Measurements from ENCODE around the gene PWWP2B.

Gene PWWP2B

DNA sequence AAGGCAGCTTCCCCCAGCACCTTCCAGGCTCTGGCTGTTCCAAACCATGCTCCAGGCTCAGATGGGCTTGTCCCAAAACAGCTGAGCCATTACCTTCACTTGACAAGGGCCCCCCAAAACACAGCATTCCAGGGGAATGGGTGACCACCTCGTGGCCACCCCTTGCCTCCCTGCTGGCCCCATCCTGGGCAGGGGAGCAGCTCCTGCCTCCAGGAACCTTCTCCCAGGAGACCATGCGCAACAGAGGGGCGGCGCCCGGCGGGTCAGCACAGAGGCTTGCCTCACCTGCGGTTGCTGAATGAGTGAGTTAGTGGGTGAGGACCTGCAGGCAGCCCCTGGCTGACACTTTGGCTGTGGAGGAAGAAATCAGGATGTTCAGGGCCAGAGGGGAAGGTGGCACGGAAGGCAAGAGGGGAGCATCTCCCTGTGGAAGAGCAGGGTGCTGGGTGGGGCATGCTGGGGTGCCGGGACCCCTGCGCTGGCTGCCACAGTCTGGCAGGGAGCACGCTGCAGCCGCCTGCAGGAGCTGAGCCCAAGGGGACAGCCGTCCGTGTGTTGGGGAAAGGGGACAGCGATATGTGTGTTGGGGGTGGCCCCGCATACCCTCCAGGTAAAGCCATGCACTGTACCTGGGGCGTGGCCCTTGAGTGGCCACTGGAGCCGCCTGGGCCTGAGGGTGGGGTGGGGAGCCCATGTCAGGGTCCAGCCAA, 54.7 kb downstream of the PWWP2B start:
- peaks cover 10% of the 10 kb centered on the region for H3K36me3 Mint-ChIP-seq (ENCODE audit: insufficient read depth)
- H3K27ac Mint-ChIP-seq (ENCODE audit: low read depth) = peak overlapping the region; percentile 89

DNA sequence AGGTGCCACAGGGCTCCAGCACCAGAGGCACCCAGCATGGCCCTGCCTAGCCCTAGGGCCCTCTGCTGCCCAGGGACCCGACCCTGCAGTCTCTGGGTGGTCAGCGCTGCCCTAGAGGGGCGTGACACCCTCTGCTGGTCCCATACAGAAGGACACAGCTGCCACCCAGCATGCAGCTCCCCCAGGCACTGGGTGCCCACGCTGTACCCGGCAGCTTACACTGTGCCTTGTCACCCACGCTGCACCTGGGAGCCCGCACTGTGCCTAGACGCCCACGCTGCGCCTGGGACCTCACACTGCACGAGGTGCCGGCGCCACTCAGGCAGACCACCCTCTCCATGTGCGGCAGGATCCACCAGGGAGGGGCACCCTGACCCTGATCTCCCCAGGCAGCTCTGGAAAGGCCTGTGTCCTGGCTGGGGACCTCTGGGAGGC, 55.2 kb downstream of the PWWP2B start:
- peaks cover 13% of the 10 kb centered on the region for H3K4me1 Mint-ChIP-seq
- H3K27ac Mint-ChIP-seq (ENCODE audit: low read depth) = no peak overlapping the region
- DNase-seq (ENCODE audit: low spot score in 2 of 2) (no peak), ATAC-seq (replicated peaks; ENCODE audit: extremely low read depth, poor library complexity, severe bottlenecking) (no peak)
- H3K9me3 Mint-ChIP-seq = no peaks in the 10 kb centered on the region
- no peak overlapping the region for H3K4me3 Mint-ChIP-seq
- peaks cover 10% of the 10 kb centered on the region for H3K36me3 Mint-ChIP-seq (ENCODE audit: insufficient read depth)
- H3K27me3 Mint-ChIP-seq = no peaks in the 10 kb centered on the region

More for the DNA sequence above, 54.7 kb downstream of the PWWP2B start:
- peaks cover 16% of the 10 kb centered on the region for H3K4me1 Mint-ChIP-seq
- no peak overlapping the region for H3K4me3 Mint-ChIP-seq
- no peak for DNase-seq (ENCODE audit: low spot score in 2 of 2)
- no peaks in the 10 kb centered on the region for H3K9me3 Mint-ChIP-seq
- no peaks in the 10 kb centered on the region for H3K27me3 Mint-ChIP-seq
- no peak for ATAC-seq (replicated peaks; ENCODE audit: extremely low read depth, poor library complexity, severe bottlenecking)

DNA sequence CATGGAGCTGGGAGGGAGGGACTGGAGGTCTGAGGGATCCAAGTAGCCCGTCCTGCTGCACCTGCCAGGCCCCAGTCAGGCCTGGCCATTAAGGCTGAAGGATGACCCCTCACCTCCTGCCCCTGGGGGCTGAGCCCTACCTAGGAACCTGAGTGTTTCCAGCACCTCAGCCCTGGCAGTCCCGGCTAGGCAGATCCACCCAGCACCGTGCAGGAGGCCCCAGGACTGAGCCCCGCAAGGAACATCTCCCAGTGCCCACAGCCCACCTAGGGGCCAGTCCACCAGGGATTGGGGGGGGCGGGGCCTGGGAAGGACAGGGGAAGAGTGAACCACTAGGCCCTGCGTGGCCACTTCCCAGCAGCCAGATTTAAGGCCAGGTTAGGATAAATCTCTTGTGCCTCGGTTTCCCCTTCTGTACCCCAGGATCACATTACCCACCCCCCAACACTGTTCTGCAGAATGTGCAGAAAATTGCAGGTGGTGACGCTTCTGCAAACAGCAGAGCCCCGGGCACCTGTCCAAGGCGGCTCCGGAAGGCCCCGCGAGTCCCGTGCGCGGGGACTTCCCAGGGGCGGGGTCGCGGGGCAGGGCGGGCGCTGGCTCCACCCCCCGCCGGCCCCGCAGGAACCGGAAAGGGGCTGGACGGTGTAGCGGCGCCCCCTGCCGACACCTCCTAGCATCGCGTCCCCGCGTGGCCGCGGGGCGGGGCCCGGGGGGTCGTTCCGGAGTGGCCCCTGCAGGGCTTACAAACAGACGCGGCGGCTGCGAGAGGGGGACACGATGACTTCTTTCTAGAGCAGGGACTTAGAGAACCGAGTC, 55.9 kb downstream of the PWWP2B start:
- Mint-ChIP-seq H3K27ac (ENCODE audit: low read depth) (no peak overlapping the region), H3K27me3 (no peaks in the 10 kb centered on the region), H3K4me1 (peaks cover 7% of the 10 kb centered on the region), H3K4me3 (peak overlapping the region; percentile 25), H3K36me3 (ENCODE audit: insufficient read depth) (peaks cover 5% of the 10 kb centered on the region), H3K9me3 (no peaks in the 10 kb centered on the region)
- peak; percentile 90 for ATAC-seq (replicated peaks; ENCODE audit: extremely low read depth, poor library complexity, severe bottlenecking)
- DNase-seq (ENCODE audit: low spot score in 2 of 2) = peak; percentile 84 to 90

DNA sequence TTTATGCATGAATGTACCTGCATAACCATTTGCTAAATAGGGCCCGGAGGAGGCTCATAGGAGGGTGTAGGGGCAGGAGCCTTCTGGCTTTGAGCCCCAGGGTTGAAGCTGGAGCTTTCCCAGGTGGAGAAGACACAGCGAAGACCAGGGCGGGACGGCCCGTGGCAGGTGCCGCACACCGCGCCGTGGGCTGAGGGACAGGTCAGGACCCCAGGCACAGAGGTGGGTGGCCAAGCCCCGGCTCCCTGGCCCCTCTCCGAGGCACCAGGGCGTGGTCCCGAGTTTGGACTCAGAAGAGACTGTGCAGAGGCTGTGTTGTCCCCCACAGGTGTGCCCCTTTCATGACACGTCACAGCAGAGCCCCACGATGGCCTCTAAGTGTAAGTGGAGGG, 56.5 kb downstream of the PWWP2B start:
- H3K27me3 Mint-ChIP-seq = no peaks in the 10 kb centered on the region
- no peaks in the 10 kb centered on the region for H3K9me3 Mint-ChIP-seq
- ATAC-seq (replicated peaks; ENCODE audit: extremely low read depth, poor library complexity, severe bottlenecking) (peak; percentile 12), DNase-seq (ENCODE audit: low spot score in 2 of 2) (no peak)
- peaks cover 5% of the 10 kb centered on the region for H3K36me3 Mint-ChIP-seq (ENCODE audit: insufficient read depth)
- peaks cover 6% of the 10 kb centered on the region for H3K4me1 Mint-ChIP-seq
- H3K4me3 Mint-ChIP-seq = no peak overlapping the region
- H3K27ac Mint-ChIP-seq (ENCODE audit: low read depth) = no peak overlapping the region

DNA sequence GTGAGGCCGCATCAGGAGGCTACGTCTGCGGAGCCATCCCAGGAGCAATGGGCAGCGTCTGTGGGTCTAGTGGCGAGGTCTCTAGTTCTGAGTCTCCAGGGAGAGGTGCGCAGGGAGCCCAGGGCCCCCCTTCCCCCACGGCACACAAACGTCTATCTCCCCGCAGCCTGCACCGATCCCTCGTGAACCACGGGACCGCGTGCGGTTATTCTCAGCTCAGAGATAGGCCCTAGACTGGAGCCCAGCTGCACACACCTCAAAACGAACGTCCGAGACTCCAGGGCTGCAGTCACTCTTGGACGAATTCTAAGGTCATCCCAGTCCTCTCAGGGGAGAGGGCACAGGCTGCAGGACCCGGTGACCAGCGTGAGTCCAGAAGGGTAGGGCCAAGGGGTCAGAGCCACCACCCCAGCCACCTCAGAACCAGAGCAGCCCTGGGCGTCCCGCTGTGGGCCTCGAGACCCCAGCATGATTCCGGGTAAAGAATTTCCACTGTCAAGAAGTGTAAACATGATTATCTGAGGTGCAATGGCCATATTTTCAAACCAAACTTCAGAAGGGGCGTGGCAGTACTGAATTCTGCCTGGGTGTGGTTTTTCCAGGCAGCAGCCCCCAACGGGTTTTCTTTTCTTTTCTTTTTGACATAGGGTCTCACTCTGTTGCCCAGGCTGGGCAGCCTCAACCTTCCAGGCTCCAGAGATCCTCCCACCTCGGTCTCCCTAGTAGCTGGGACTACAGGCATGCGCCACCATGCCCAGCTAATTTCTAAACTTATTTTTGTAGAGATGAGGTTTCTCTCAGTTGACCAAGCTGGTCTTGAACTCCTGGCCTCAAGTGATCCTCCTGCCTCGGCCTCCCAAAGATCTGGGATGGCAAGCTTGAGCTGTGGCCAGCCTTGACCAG, 57.5 kb downstream of the PWWP2B start:
- H3K4me3 Mint-ChIP-seq = no peak overlapping the region
- no peaks in the 10 kb centered on the region for H3K27me3 Mint-ChIP-seq
- no peak overlapping the region for H3K27ac Mint-ChIP-seq (ENCODE audit: low read depth)
- ATAC-seq (replicated peaks; ENCODE audit: extremely low read depth, poor library complexity, severe bottlenecking) (no peak), DNase-seq (ENCODE audit: low spot score in 2 of 2) (no peak)
- H3K9me3 Mint-ChIP-seq = no peaks in the 10 kb centered on the region
- H3K4me1 Mint-ChIP-seq = peaks cover 6% of the 10 kb centered on the region
- peaks cover 5% of the 10 kb centered on the region for H3K36me3 Mint-ChIP-seq (ENCODE audit: insufficient read depth)

DNA sequence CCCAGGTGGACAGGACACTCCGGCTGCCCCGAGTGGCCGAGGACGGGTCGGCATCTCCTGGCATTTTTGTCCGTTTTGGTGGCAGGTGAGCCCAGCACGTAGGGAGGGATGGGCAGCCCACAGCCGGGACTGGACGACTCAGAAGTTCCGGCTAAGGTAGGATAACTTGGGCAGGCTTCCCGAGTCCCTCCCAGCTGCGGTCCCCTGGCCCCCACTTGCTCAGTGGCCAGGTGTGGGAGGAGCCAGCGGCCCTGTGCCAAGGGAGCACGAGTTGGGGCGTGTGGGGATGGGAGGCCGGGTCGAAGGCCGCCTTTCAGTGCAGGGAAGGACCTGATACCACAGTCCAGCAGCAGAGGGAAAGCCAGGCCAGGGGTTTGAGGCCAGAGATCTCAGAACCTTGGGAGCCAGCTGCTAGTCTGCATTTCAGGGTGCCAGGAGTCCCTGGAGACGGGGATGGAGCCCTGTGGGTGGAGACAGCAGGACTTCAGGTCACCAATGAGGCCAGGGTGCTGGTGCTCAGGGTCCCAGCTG, 58.5 kb downstream of the PWWP2B start:
- H3K36me3 Mint-ChIP-seq (ENCODE audit: insufficient read depth) = peaks cover 5% of the 10 kb centered on the region
- DNase-seq (ENCODE audit: low spot score in 2 of 2) (no peak), ATAC-seq (replicated peaks; ENCODE audit: extremely low read depth, poor library complexity, severe bottlenecking) (no peak)
- H3K9me3 Mint-ChIP-seq = no peaks in the 10 kb centered on the region
- peaks cover 6% of the 10 kb centered on the region for H3K4me1 Mint-ChIP-seq
- H3K27me3 Mint-ChIP-seq = no peaks in the 10 kb centered on the region
- no peak overlapping the region for H3K27ac Mint-ChIP-seq (ENCODE audit: low read depth)
- H3K4me3 Mint-ChIP-seq = no peak overlapping the region

DNA sequence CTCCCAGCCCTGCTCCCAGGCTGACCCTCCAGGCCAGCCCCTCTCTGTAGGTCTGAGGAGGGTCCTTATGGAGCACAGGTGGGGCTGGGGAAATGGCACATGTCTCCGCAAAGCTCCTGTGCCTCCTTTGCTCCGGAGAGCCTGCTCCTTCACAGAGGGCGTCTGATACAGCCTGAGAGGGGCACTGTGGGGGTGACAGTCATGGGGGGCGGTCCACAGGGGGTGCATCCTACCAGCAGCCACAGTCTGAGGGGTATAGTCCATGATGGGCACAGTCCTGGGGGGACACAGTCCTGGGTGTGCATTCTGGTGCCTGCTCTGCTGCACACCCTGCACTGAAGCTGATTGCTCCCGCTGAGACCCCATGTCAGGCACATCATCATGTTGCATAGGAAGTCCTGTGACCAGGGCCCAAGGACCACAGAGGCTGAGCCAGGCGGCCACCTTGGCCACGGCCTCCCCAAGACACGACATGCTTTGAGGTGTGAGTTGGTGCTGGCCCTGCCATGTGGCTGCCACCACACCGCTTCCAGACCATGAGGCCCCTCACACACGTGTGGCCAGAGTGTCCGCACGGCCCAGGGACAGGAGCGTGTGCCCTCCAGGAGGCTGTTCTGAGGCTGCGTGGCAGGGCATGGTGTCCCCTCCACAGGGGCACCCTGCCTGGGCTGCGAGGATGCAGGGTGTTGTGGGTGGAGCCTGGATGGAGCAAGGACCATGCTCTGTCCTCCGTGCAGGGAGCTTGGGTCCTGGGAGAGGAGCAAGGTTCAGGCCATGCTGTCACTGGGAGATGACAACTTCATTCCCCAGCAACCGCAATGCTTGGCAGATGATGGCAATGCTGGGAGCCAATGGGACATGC, 59.2 kb downstream of the PWWP2B start:
- H3K27ac Mint-ChIP-seq (ENCODE audit: low read depth) = no peak overlapping the region
- no peak for DNase-seq (ENCODE audit: low spot score in 2 of 2)
- H3K4me1 Mint-ChIP-seq = peaks cover 6% of the 10 kb centered on the region
- H3K36me3 Mint-ChIP-seq (ENCODE audit: insufficient read depth) = peaks cover 5% of the 10 kb centered on the region
- no peak overlapping the region for H3K4me3 Mint-ChIP-seq
- H3K27me3 Mint-ChIP-seq = no peaks in the 10 kb centered on the region
- no peaks in the 10 kb centered on the region for H3K9me3 Mint-ChIP-seq
- ATAC-seq (replicated peaks; ENCODE audit: extremely low read depth, poor library complexity, severe bottlenecking) = no peak

DNA sequence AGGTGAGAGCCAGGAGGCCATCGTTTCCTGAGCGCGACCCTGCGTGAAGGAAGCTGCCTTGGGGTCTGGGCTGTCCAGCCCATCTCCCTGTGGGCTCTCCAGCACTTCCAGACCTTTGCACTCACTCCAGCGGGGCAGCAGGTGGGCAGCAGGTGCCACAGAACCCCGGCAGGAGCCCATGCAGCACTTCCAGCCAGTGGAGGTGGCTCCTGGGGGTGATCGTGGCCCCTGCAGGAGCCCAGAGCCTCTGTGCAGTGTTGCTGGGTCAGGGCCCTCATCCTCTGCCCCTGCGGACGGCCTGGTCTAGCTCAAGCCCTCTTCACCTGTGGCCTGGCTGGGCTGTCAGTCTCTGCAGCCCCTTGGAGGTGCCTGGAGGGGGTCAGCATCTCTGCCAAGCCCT, 59.9 kb downstream of the PWWP2B start:
- ATAC-seq (replicated peaks; ENCODE audit: extremely low read depth, poor library complexity, severe bottlenecking) (no peak), DNase-seq (ENCODE audit: low spot score in 2 of 2) (no peak)
- H3K27me3 Mint-ChIP-seq = no peaks in the 10 kb centered on the region
- H3K4me1 Mint-ChIP-seq = peaks cover under 1% of the 10 kb centered on the region
- no peak overlapping the region for H3K27ac Mint-ChIP-seq (ENCODE audit: low read depth)
- H3K36me3 Mint-ChIP-seq (ENCODE audit: insufficient read depth) = no peaks in the 10 kb centered on the region
- H3K9me3 Mint-ChIP-seq = no peaks in the 10 kb centered on the region
- H3K4me3 Mint-ChIP-seq = no peak overlapping the region

DNA sequence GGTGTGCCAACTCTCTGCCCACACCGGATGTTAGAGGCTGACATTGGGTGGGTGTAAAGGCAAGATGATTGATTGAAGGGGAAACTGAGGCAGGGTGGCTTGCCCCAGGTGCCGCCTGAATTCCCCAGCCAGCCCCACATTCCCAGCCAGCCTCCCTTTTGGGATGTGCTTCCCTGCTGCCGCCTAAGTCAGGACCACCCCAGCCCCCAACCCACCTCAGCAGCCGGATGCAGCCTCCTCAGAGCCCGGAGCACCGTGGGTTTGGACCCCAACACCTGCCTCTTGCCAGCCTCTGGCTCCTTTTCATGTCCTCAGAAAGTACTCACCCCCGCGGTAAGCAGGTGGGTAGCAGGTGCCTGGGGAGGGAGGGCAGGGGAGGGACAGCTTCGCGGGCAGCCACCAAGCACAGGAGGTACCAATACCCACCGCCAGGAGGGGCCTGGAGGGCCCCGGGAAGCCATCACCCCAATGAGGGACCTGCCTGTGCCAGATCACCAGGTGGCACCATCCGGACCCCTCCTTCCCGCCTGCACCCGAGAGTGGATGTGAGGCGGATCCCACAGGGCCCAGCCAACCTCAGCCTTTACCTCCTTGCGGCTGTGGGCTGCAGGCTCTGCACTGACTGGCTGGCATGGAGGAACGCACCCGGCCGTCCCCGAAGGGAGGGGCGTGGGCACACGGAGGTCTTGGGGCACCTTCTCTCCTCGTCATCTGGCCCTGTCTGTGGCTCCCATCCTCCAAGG, 60.5 kb downstream of the PWWP2B start:
- Mint-ChIP-seq H3K27me3 (no peaks in the 10 kb centered on the region), H3K36me3 (ENCODE audit: insufficient read depth) (no peaks in the 10 kb centered on the region), H3K9me3 (no peaks in the 10 kb centered on the region), H3K4me1 (no peaks in the 10 kb centered on the region), H3K27ac (ENCODE audit: low read depth) (no peak overlapping the region), H3K4me3 (no peak overlapping the region)
- ATAC-seq (replicated peaks; ENCODE audit: extremely low read depth, poor library complexity, severe bottlenecking) (no peak), DNase-seq (ENCODE audit: low spot score in 2 of 2) (no peak)

DNA sequence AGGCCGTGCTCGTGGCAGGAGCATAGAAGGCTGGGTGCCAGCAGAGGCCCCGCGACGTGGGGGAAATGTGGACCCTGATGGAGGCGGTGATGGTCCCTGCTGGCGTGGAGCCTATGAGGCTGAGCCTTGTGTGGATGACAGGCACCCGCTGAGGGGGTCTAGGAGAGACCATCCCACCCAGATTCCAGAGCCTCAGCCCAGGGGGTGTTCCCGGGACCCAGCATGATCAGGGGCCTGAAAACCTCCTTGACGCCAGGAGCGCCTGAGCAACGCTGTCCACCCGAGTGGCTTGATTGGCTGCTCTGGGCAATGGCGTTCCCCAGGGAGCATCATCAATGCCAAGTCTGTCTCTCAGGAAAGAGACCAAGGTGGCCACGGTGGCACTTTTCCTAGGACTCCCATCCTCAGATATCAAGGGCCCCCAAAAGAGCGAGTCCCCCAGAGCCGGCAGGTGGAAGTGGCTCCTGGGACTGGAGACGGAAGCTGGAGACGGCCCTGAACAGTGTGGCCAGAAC, 61.1 kb downstream of the PWWP2B start:
- no peaks in the 10 kb centered on the region for H3K9me3 Mint-ChIP-seq
- H3K4me1 Mint-ChIP-seq = no peaks in the 10 kb centered on the region
- ATAC-seq (replicated peaks; ENCODE audit: extremely low read depth, poor library complexity, severe bottlenecking) (no peak), DNase-seq (ENCODE audit: low spot score in 2 of 2) (no peak)
- H3K27ac Mint-ChIP-seq (ENCODE audit: low read depth) = no peak overlapping the region
- no peaks in the 10 kb centered on the region for H3K27me3 Mint-ChIP-seq
- peaks cover 1% of the 10 kb centered on the region for H3K36me3 Mint-ChIP-seq (ENCODE audit: insufficient read depth)
- no peak overlapping the region for H3K4me3 Mint-ChIP-seq

Measured in central memory CD8-positive, alpha-beta T cell (primary cell).